ENCODE measurements around the gene CASP10. TPM values are rescaled to one million over a fixed set of nuclear protein-coding genes. Genes with fewer than 3 reads are reported as not detected.

Gene CASP10
- total RNA-seq: 10 to 100 TPM; 18.3 to 22.6 TPM

- peaks cover 25% of the 10 kb centered on the region for H3K36me3 Mint-ChIP-seq (ENCODE audit: low read depth)
- CTCF ChIA-PET: interaction anchor here (0.7 to 3.3 kb wide), 30 partner anchors 9 to 319 kb away, joined by 3 to 220 read pairs (median 6); partner anchors contain the start of genes CASP8 and ORC2
- ATAC-seq (peak; percentile 74), DNase-seq (peak; percentile 28)
- H3K4me1 Mint-ChIP-seq (ENCODE audit: low read depth): peaks cover 43% of the 10 kb centered on the region
- POLR2A ChIA-PET: interaction anchor here (0.7 to 3.3 kb wide), 22 partner anchors 9 to 319 kb away, joined by 3 to 42 read pairs (median 4); partner anchors contain the start of genes CASP8, CLK1 and ORC2
- intact Hi-C loops (cut with micrococcal nuclease): loop anchor here (1.0 kb wide), 1 partner anchor 49 kb away; no protein-coding TSS in a partner anchor
- H3K4me3 Mint-ChIP-seq: peak within 1 kb of the TSS; percentile 98
- peak; percentile 29 for TF ChIP-seq CTCF (IDR thresholded peaks at IDR 0.05)
- H3K27me3 Mint-ChIP-seq: no peaks in the 10 kb centered on the region
- peak within 1 kb of the TSS; percentile 99 for H3K27ac Mint-ChIP-seq
- H3K9me3 Mint-ChIP-seq: no peaks in the 10 kb centered on the region
These were observed at the start of gene CASP10 for GRCh38 chr2:201182650-201183364. Gene CASP10, plus strand, starts transcription at chr2:201183141. Its CDS starts 2,637 bp downstream, at chr2:201185778.

- Mint-ChIP-seq H3K4me1 (ENCODE audit: low read depth) (peaks cover 65% of the 10 kb centered on the region), H3K27me3 (no peaks in the 10 kb centered on the region), H3K9me3 (no peaks in the 10 kb centered on the region), H3K4me3 (peak overlapping the region; percentile 54), H3K27ac (peak overlapping the region; percentile 88), H3K36me3 (ENCODE audit: low read depth) (peaks cover 90% of the 10 kb centered on the region)
- no peak for TF ChIP-seq CTCF (IDR thresholded peaks at IDR 0.05)
- ChIA-PET POLR2A (interaction anchor here (0.6 to 2.0 kb wide), 5 partner anchors 9 to 25 kb away, joined by 3 to 6 read pairs (median 4); no protein-coding TSS in a partner anchor), CTCF (interaction anchor here (0.7 to 1.4 kb wide), 5 partner anchors 9 to 97 kb away, joined by 3 to 5 read pairs (median 3); no protein-coding TSS in a partner anchor)
- intact Hi-C loops (cut with micrococcal nuclease): no loop called here
- no peak for ATAC-seq
- DNase-seq: no peak
These were observed 47.6 kb upstream of the CASP10 start for GRCh38 chr2:201135386-201135785.

GRCh38 chr2:201136889-201137321, 46.0 kb upstream of the CASP10 start:
- Mint-ChIP-seq H3K4me3 (no peak overlapping the region), H3K4me1 (ENCODE audit: low read depth) (peaks cover 68% of the 10 kb centered on the region), H3K27me3 (no peaks in the 10 kb centered on the region), H3K9me3 (no peaks in the 10 kb centered on the region), H3K27ac (peak overlapping the region; percentile 88), H3K36me3 (ENCODE audit: low read depth) (peaks cover 86% of the 10 kb centered on the region)
- CTCF ChIA-PET: interaction anchor here (2.1 kb wide), 1 partner anchor 95 kb away, joined by 6 read pairs; no protein-coding TSS in a partner anchor
- POLR2A ChIA-PET: interaction anchor here (1.1 kb wide), 1 partner anchor 11 kb away, joined by 5 read pairs; no protein-coding TSS in a partner anchor
- no peak for DNase-seq
- no peak for ATAC-seq
- no peak for TF ChIP-seq CTCF (IDR thresholded peaks at IDR 0.05)
- intact Hi-C loops (cut with micrococcal nuclease): no loop called here

GRCh38 chr2:201137505-201138400, 45.2 kb upstream of the CASP10 start:
- Mint-ChIP-seq H3K27me3 (no peaks in the 10 kb centered on the region), H3K4me3 (no peak overlapping the region), H3K36me3 (ENCODE audit: low read depth) (peaks cover 77% of the 10 kb centered on the region), H3K27ac (peak overlapping the region; percentile 57), H3K4me1 (ENCODE audit: low read depth) (peaks cover 62% of the 10 kb centered on the region), H3K9me3 (no peaks in the 10 kb centered on the region)
- ChIA-PET POLR2A (interaction anchor here (1.1 kb wide), 1 partner anchor 10 kb away, joined by 5 read pairs; no protein-coding TSS in a partner anchor), CTCF (interaction anchor here (1.1 to 2.1 kb wide), 2 partner anchors 21 to 94 kb away, joined by 3 to 6 read pairs; no protein-coding TSS in a partner anchor)
- TF ChIP-seq CTCF (IDR thresholded peaks at IDR 0.05): no peak
- DNase-seq (no peak), ATAC-seq (no peak)
- intact Hi-C loops (cut with micrococcal nuclease): no loop called here
